Neural cell (in vitro differentiated cells): ENCODE data around the gene CCDC87. TPM values are rescaled to one million over a fixed set of nuclear protein-coding genes. Genes with fewer than 3 reads are reported as not detected.

Experiments
- H2AFZ ChIP-seq: fragments of 200-600, 300-800 bp; sonication (generic), shearing (Covaris generic); 2 replicates; pipeline ENCODE4 v1.6.0; 2014; ENCODE audit warnings: low read depth, mild to moderate bottlenecking, antibody characterized with exemption, low read length, moderate library complexity
- H3F3A ChIP-seq: fragments of 200-600 bp; shearing (Covaris generic); 2 replicates; pipeline ENCODE4 v1.6.1; 2016; ENCODE audit warnings: mild to moderate bottlenecking, moderate library complexity, mixed read lengths, antibody characterized with exemption, low read length; ENCODE audit not compliant: insufficient read depth, poor library complexity, severe bottlenecking
- H3K27ac ChIP-seq: fragments of 200-600, 300-800 bp; sonication (generic), shearing (Covaris generic); 2 replicates; pipeline ENCODE4 v1.5.1; 2014; ENCODE audit warnings: mild to moderate bottlenecking, low read length, moderate library complexity
- H3K27me3 ChIP-seq: fragments of 300-800, 200-600 bp; sonication (generic), shearing (Covaris generic); 2 replicates; pipeline ENCODE4 v1.6.0; 2014; ENCODE audit warnings: mild to moderate bottlenecking, low read depth, low read length, moderate library complexity; ENCODE audit not compliant: insufficient read depth
- H3K36me3 ChIP-seq: fragments of 300-800, 200-600 bp; sonication (generic), shearing (Covaris generic); 2 replicates; pipeline ENCODE4 v1.5.1; 2014; ENCODE audit warnings: mild to moderate bottlenecking, antibody characterized with exemption, low read length, moderate library complexity; ENCODE audit not compliant: insufficient read depth
- H3K4me2 ChIP-seq: fragments of 300-800, 200-600 bp; sonication (generic), shearing (Covaris generic); 2 replicates; pipeline ENCODE4 v1.6.0; 2014; ENCODE audit warnings: mild to moderate bottlenecking, low read length
- H3K4me3 ChIP-seq: fragments of 300-800, 200-600 bp; sonication (generic), shearing (Covaris generic); 2 replicates; pipeline ENCODE4 v1.5.1; 2014; ENCODE audit warnings: mild to moderate bottlenecking, low read length, moderate library complexity
- H3K79me2 ChIP-seq: fragments of 200-600 bp; shearing (Covaris generic); replicated peaks from 2 replicates; pipeline ENCODE4 v1.6.0; 2014; ENCODE audit warnings: mild to moderate bottlenecking, low read length, moderate library complexity; ENCODE audit not compliant: insufficient read depth
- H3K9ac ChIP-seq: fragments of 300-800, 200-600 bp; sonication (generic), shearing (Covaris generic); 2 replicates; pipeline ENCODE4 v1.6.1; 2016; ENCODE audit warnings: mild to moderate bottlenecking, low read length, mixed read lengths
- H3K9me2 ChIP-seq: fragments of 200-600 bp; shearing (Covaris generic); 2 replicates; pipeline ENCODE4 v1.6.1; 2016; ENCODE audit warnings: mild to moderate bottlenecking, low read length, mixed read lengths; ENCODE audit not compliant: insufficient read depth
- H3K9me3 ChIP-seq: fragments of 200-600, 300-800 bp; sonication (generic), shearing (Covaris generic); 2 replicates; pipeline ENCODE4 v1.6.1; 2016; ENCODE audit warnings: mild to moderate bottlenecking, mixed run types, low read length, moderate library complexity, mixed read lengths
- H4K20me1 ChIP-seq: fragments of 200-600 bp; shearing (Covaris generic); 2 replicates; pipeline ENCODE4 v1.6.1; 2016; ENCODE audit warnings: mild to moderate bottlenecking, mixed run types; ENCODE audit not compliant: insufficient read depth
- CTCF ChIP-seq: fragments of 450-650 bp; IDR thresholded peaks from 2 replicates; pipeline ENCODE4 v1.5.1; 2014; ENCODE audit warnings: antibody characterized with exemption, mild to moderate bottlenecking, moderate library complexity; ENCODE audit not compliant: poor library complexity, severe bottlenecking
- EP300 ChIP-seq: fragments of 450-650 bp; conservative IDR thresholded peaks from 2 replicates; pipeline ENCODE4 v1.6.1; 2014; ENCODE audit warnings: antibody characterized with exemption, mild to moderate bottlenecking, moderate library complexity; ENCODE audit not compliant: poor library complexity, severe bottlenecking
- EZH2 ChIP-seq: fragments of 200-600, 300-800 bp; shearing (Covaris generic), sonication (generic); IDR thresholded peaks from 2 replicates; pipeline ENCODE4 v1.6.1; 2014; ENCODE audit warnings: antibody characterized with exemption, low read length, borderline replicate concordance, mild to moderate bottlenecking; ENCODE audit not compliant: insufficient read depth, poor library complexity, severe bottlenecking
- MXI1 ChIP-seq: fragments of 450-650 bp; conservative IDR thresholded peaks from 2 replicates; pipeline ENCODE4 v1.6.1; 2014; ENCODE audit warnings: antibody characterized with exemption, mild to moderate bottlenecking; ENCODE audit not compliant: poor library complexity, severe bottlenecking
- POLR2AphosphoS5 ChIP-seq: IDR thresholded peaks from 2 replicates; pipeline ENCODE4 v1.6.1; 2012
- RAD21 ChIP-seq: fragments of 450-650 bp; conservative IDR thresholded peaks from 2 replicates; pipeline ENCODE4 v1.6.1; 2014; ENCODE audit warnings: antibody characterized with exemption, mild to moderate bottlenecking, moderate library complexity
- REST ChIP-seq: IDR thresholded peaks from 2 replicates; pipeline ENCODE4 v1.6.1; 2012; ENCODE audit warnings: borderline replicate concordance
- SMC3 ChIP-seq: fragments of 450-650 bp; conservative IDR thresholded peaks from 2 replicates; pipeline ENCODE4 v1.6.1; 2014; ENCODE audit warnings: antibody characterized with exemption, mild to moderate bottlenecking, moderate library complexity; ENCODE audit not compliant: poor library complexity
- TAF1 ChIP-seq: IDR thresholded peaks from 2 replicates; pipeline ENCODE4 v1.6.1; 2012; ENCODE audit warnings: low read depth
- polyA plus RNA-seq: library from polyadenylated mRNA; depleted of rRNA; stranded (reverse); fragments of >200 nt; gene quantifications from 2 replicates; pipeline ENCODE4 v1.2.3, GENCODE V29; 2014

CCDC87 gene
- polyA plus RNA-seq, 1 donor from 2014 or later, result not detected

GRCh38 chr11:66554602-66555001 is 38.3 kb downstream of the CCDC87 start:
- Histone ChIP-seq H3K4me3 (no peak overlapping the region), H3K4me2 (no peak overlapping the region), H4K20me1 (no peaks in the 10 kb centered on the region), H3K27ac (no peak overlapping the region), H3K79me2 (no peaks in the 10 kb centered on the region), H3K9me2 (no peaks in the 10 kb centered on the region), H3K9ac (no peak overlapping the region), H2AFZ (no peak overlapping the region), H3F3A (no peaks in the 10 kb centered on the region), H3K9me3 (no peaks in the 10 kb centered on the region), H3K36me3 (no peaks in the 10 kb centered on the region), H3K27me3 (no peaks in the 10 kb centered on the region)
- TF ChIP-seq EP300, result no peak
- no peak for TF ChIP-seq CTCF
- TF ChIP-seq TAF1, result no peak
- no peak for TF ChIP-seq EZH2
- no peak for TF ChIP-seq RAD21
- TF ChIP-seq REST, result no peak
- no peak for TF ChIP-seq MXI1
- no peak for TF ChIP-seq SMC3
- no peak for TF ChIP-seq POLR2AphosphoS5

- Histone ChIP-seq H4K20me1 (no peaks in the 10 kb centered on the region), H3K27me3 (no peaks in the 10 kb centered on the region), H3K9me3 (no peaks in the 10 kb centered on the region), H3K79me2 (no peaks in the 10 kb centered on the region), H3F3A (no peaks in the 10 kb centered on the region), H3K27ac (no peak overlapping the region), H3K36me3 (no peaks in the 10 kb centered on the region), H3K4me2 (no peak overlapping the region), H3K9ac (no peak overlapping the region), H2AFZ (no peak overlapping the region), H3K9me2 (no peaks in the 10 kb centered on the region), H3K4me3 (no peak overlapping the region)
- TF ChIP-seq SMC3, result no peak
Measured at GRCh38 chr11:66550887-66551286, 42.0 kb downstream of the CCDC87 start.

DNA sequence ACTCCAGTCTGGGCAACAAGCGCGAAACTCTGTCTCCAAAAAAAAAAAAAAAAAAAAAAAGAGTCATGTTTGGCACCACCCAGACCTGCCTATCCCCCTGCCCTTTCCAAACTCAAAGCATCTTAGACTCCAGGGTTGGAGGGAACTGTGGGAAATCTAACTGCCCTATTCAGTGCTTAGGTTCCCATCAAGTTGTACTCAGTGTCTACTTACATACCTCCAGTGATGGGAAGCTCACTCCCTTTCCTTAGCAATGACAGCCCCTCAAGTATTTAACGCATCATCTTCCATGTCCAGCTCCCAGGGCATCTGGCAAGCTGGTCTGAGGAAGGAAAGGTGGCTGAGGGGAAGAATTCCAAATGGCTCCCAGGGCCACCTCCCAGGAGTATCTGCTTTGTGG is 43.2 kb downstream of the CCDC87 start:
- TF ChIP-seq MXI1, result no peak
- TF ChIP-seq CTCF, result no peak
- TF ChIP-seq REST, result no peak
- no peak for TF ChIP-seq TAF1
- no peak for TF ChIP-seq RAD21
- TF ChIP-seq EZH2, result no peak
- no peak for TF ChIP-seq EP300
- no peak for TF ChIP-seq SMC3
- TF ChIP-seq POLR2AphosphoS5, result no peak

More for the DNA sequence above, 43.2 kb downstream of the CCDC87 start:
- H3F3A ChIP-seq, result no peaks in the 10 kb centered on the region
- H2AFZ ChIP-seq, result no peak overlapping the region
- H3K9me3 ChIP-seq, result no peaks in the 10 kb centered on the region
- H4K20me1 ChIP-seq, result no peaks in the 10 kb centered on the region
- no peaks in the 10 kb centered on the region for H3K36me3 ChIP-seq
- no peaks in the 10 kb centered on the region for H3K9me2 ChIP-seq
- no peaks in the 10 kb centered on the region for H3K79me2 ChIP-seq
- no peak overlapping the region for H3K27ac ChIP-seq
- no peak overlapping the region for H3K4me3 ChIP-seq
- H3K9ac ChIP-seq, result no peak overlapping the region
- H3K27me3 ChIP-seq, result no peaks in the 10 kb centered on the region
- H3K4me2 ChIP-seq, result no peak overlapping the region
